Stomach (tissue), 4 donors: ENCODE measurements around the gene ROBO3.

Source experiments
- POLR2A ChIP-seq, 4 donors: fragments of 450-650 bp; IDR thresholded peaks; one replicate each; pipeline ENCODE4 v1.6.1; 2016; ENCODE audit warnings: antibody characterized with exemption in 4 of 4, control low read depth in 2 of 4, mild to moderate bottlenecking in 1 of 4, moderate library complexity in 1 of 4
- POLR2AphosphoS5 ChIP-seq, 3 donors: sonication (generic); formaldehyde crosslinking; IDR thresholded peaks; one replicate each; pipeline ENCODE4 v1.6.1; 2016; ENCODE audit warnings: antibody characterized with exemption in 3 of 3

GRCh38 chr11:124839972-124840621, 25.1 kb upstream of the ROBO3 start:
- TF ChIP-seq POLR2AphosphoS5 (IDR thresholded peaks at IDR 0.05) (no peak), POLR2A (IDR thresholded peaks at IDR 0.05) (no peak)
